ENCODE results near the gene PPARA. TPM values are rescaled to one million over a fixed set of nuclear protein-coding genes. Genes with fewer than 3 reads are reported as not detected.

The PPARA gene
- total and polyA plus RNA-seq, 9 of the 15 experiments (the other 6 are each of a cell fraction or from before 2014, with no cell fraction given) = 0.64 to 5.3 (median 3.5) TPM

DNA sequence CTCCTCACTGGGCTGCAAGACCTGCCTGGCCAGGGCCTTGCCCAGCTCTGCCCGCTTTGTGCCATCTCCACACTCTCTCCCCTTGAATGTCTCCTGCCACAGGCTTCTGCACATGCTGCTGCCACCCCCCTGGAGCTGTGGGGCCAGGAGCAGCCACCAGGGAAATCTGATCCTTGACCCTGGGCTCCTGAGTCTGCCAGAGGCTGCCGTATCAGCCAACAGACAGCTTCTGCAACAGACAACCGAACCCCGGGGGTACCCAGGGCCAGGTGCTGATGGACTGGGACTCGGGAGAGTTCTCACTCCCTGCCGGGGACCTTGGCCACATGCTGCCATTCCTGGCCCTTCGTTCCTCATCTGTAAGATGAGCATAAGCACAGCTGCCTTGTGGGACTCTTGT lies 3.3 kb upstream of the PPARA start:
- WGBS (ENCODE audit: insufficient coverage, low coverage, missing lambda C conversion rate) = 0% methylated on average over 5 of the region's 7 CpGs
- no peaks in the 10 kb centered on the region for H3K36me3 ChIP-seq (ENCODE audit: control insufficient read depth, insufficient read depth, low read length)
- no peak overlapping the region for H3K27ac ChIP-seq (ENCODE audit: extremely low read depth, low read depth, low read length)
- no peak overlapping the region for H3K9ac ChIP-seq (ENCODE audit: insufficient read depth in 1 of 2, low read depth in 2 of 2, low read length in 2 of 2)
- H3K9me3 ChIP-seq (replicated peaks; ENCODE audit: control insufficient read depth, insufficient read depth, low read depth, low read length) = no peaks in the 10 kb centered on the region
- CTCF ChIA-PET (ENCODE audit: low intra/inter-chr PET ratio) = no interaction called here
- H3K79me2 ChIP-seq (ENCODE audit: control insufficient read depth, insufficient read depth, low read length) = 0 out of 3 replicates have a peak, but pooled peaks cover 5% of the 10 kb centered on the region
- TF ChIP-seq ZKSCAN1 (IDR thresholded peaks at IDR 0.05; ENCODE audit: low read depth, low read length) (no peak), GATAD2B (IDR thresholded peaks at IDR 0.05; ENCODE audit: borderline replicate concordance) (no peak), SP2 (IDR thresholded peaks at IDR 0.05; ENCODE audit: extremely low read depth, low read depth, low read length, poor library complexity, severe bottlenecking) (no peak), AFF4 (CRISPR knock-in tag; IDR thresholded peaks at IDR 0.05) (no peak), ZNF586 (CRISPR knock-in tag; conservative IDR thresholded peaks at IDR 0.05) (no peak), SIN3B (IDR thresholded peaks at IDR 0.05; ENCODE audit: low read depth) (no peak), BRF1 (IDR thresholded peaks at IDR 0.05; ENCODE audit: borderline replicate concordance, extremely low read depth, insufficient read length) (no peak), GATA2 (CRISPR knock-in tag; IDR thresholded peaks at IDR 0.05) (no peak)
- TF ChIP-seq, protein P1, sequence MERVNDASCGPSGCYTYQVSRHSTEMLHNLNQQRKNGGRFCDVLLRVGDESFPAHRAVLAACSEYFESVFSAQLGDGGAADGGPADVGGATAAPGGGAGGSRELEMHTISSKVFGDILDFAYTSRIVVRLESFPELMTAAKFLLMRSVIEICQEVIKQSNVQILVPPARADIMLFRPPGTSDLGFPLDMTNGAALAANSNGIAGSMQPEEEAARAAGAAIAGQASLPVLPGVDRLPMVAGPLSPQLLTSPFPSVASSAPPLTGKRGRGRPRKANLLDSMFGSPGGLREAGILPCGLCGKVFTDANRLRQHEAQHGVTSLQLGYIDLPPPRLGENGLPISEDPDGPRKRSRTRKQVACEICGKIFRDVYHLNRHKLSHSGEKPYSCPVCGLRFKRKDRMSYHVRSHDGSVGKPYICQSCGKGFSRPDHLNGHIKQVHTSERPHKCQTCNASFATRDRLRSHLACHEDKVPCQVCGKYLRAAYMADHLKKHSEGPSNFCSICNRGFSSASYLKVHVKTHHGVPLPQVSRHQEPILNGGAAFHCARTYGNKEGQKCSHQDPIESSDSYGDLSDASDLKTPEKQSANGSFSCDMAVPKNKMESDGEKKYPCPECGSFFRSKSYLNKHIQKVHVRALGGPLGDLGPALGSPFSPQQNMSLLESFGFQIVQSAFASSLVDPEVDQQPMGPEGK (CRISPR knock-in tag; IDR thresholded peaks at IDR 0.05; ENCODE audit: borderline replicate concordance) = no peak
- no peak overlapping the region for H2AFZ ChIP-seq (ENCODE audit: low read depth, low read length)
- FAIRE-seq (no peak), DNase-seq (ENCODE audit: extremely low read depth in 1 of 4, low spot score in 3 of 4) (no peak), ATAC-seq (no peak)
- no peak overlapping the region for H3K4me2 ChIP-seq (ENCODE audit: insufficient read depth, low read length)
- POLR2A ChIA-PET = interaction anchor here (0.6 kb wide), 1 partner anchor 138 kb away, joined by 3 read pairs; no protein-coding TSS in a partner anchor
- intact Hi-C loops (cut with micrococcal nuclease) = no loop called here
- no peaks in the 10 kb centered on the region for H3K9me1 ChIP-seq (ENCODE audit: control insufficient read depth, insufficient read depth, low read length)
- in situ Hi-C loops (cut with MboI) = loop anchor here (10.0 kb wide), 1 partner anchor 98 kb away; no protein-coding TSS in a partner anchor
- no peaks in the 10 kb centered on the region for H4K20me1 ChIP-seq (replicated peaks; ENCODE audit: control insufficient read depth, insufficient read depth, low read length)
- H3K4me1 ChIP-seq (replicated peaks in 1 of 2; ENCODE audit: control insufficient read depth in 2 of 2, insufficient read depth in 2 of 2, low read length in 2 of 2) = peaks cover 6 to 32% of the 10 kb centered on the region in 2 experiments; a peak in 4 of 5 replicates
- no TSS peak for BruUV-seq (replicated peaks)
- peaks cover 9 to 50% of the 10 kb centered on the region in 2 experiments; a peak in 4 of 5 replicates for H3K27me3 ChIP-seq (ENCODE audit: control insufficient read depth in 2 of 2, insufficient read depth in 2 of 2, low read length in 2 of 2)
- no peak overlapping the region for H3K4me3 ChIP-seq

Data from K562 (cell line).